ENCODE results near the gene ZYG11B.
"Not testable (repeated sequence)": the region's sequence is repeated elsewhere in the genome, so short reads cannot be mapped to it uniquely, and the experiment has no call there.

Gene ZYG11B

GRCh38 chr1:52686830-52687229, 39.4 kb upstream of the ZYG11B start:
- no peak for TF ChIP-seq POLR2A (IDR thresholded peaks at IDR 0.05; ENCODE audit: low read depth, low read length)
- TF ChIP-seq PAX5 (IDR thresholded peaks at IDR 0.05; ENCODE audit: insufficient read depth, low read length, severe bottlenecking), result no peak
- TF ChIP-seq TAF1 (IDR thresholded peaks at IDR 0.05; ENCODE audit: low read depth, low read length), result no peak
- TF ChIP-seq SPI1 (IDR thresholded peaks at IDR 0.05; ENCODE audit: low read depth, low read length), result no peak
- TF ChIP-seq POLR2AphosphoS5 (IDR thresholded peaks at IDR 0.05; ENCODE audit: low read depth, low read length), result no peak
- no peak for TF ChIP-seq POU2F2 (IDR thresholded peaks at IDR 0.05; ENCODE audit: low read depth, low read length)
- DNase-seq (ENCODE audit: insufficient read length, low spot score) (no peak), FAIRE-seq (no peak)

GRCh38 chr1:52691821-52692220, 34.4 kb upstream of the ZYG11B start:
- DNase-seq (ENCODE audit: insufficient read length, low spot score), result no peak
- TF ChIP-seq TAF1 (IDR thresholded peaks at IDR 0.05; ENCODE audit: low read depth, low read length) (no peak), POLR2A (IDR thresholded peaks at IDR 0.05; ENCODE audit: low read depth, low read length) (no peak), SPI1 (IDR thresholded peaks at IDR 0.05; ENCODE audit: low read depth, low read length) (no peak), PAX5 (IDR thresholded peaks at IDR 0.05; ENCODE audit: insufficient read depth, low read length, severe bottlenecking) (no peak), POLR2AphosphoS5 (IDR thresholded peaks at IDR 0.05; ENCODE audit: low read depth, low read length) (no peak), POU2F2 (IDR thresholded peaks at IDR 0.05; ENCODE audit: low read depth, low read length) (no peak)
- FAIRE-seq, result no peak

- TF ChIP-seq TAF1 (IDR thresholded peaks at IDR 0.05; ENCODE audit: low read depth, low read length), result no peak
- TF ChIP-seq SPI1 (IDR thresholded peaks at IDR 0.05; ENCODE audit: low read depth, low read length), result no peak
- no peak for TF ChIP-seq POU2F2 (IDR thresholded peaks at IDR 0.05; ENCODE audit: low read depth, low read length)
- no peak for TF ChIP-seq PAX5 (IDR thresholded peaks at IDR 0.05; ENCODE audit: insufficient read depth, low read length, severe bottlenecking)
- no peak for TF ChIP-seq POLR2AphosphoS5 (IDR thresholded peaks at IDR 0.05; ENCODE audit: low read depth, low read length)
- TF ChIP-seq POLR2A (IDR thresholded peaks at IDR 0.05; ENCODE audit: low read depth, low read length), result no peak
- FAIRE-seq, result no peak
- DNase-seq (ENCODE audit: insufficient read length, low spot score), result no peak
Observed at GRCh38 chr1:52692697-52693096, 33.6 kb upstream of the ZYG11B start.

- DNase-seq (ENCODE audit: insufficient read length, low spot score); FAIRE-seq: not testable (repeated sequence)
Observed at GRCh38 chr1:52693351-52693750, 32.9 kb upstream of the ZYG11B start.

GRCh38 chr1:52693843-52694242, 32.4 kb upstream of the ZYG11B start:
- no peak for DNase-seq (ENCODE audit: insufficient read length, low spot score)
- no peak for FAIRE-seq
- TF ChIP-seq SPI1 (IDR thresholded peaks at IDR 0.05; ENCODE audit: low read depth, low read length) (peak; percentile 67), TAF1 (IDR thresholded peaks at IDR 0.05; ENCODE audit: low read depth, low read length) (no peak)

GRCh38 chr1:52695627-52696026, 30.6 kb upstream of the ZYG11B start:
- DNase-seq (ENCODE audit: insufficient read length, low spot score) (no peak), FAIRE-seq (no peak)
- TF ChIP-seq POU2F2 (IDR thresholded peaks at IDR 0.05; ENCODE audit: low read depth, low read length), result no peak
- no peak for TF ChIP-seq POLR2A (IDR thresholded peaks at IDR 0.05; ENCODE audit: low read depth, low read length)
- no peak for TF ChIP-seq SPI1 (IDR thresholded peaks at IDR 0.05; ENCODE audit: low read depth, low read length)
- TF ChIP-seq PAX5 (IDR thresholded peaks at IDR 0.05; ENCODE audit: insufficient read depth, low read length, severe bottlenecking), result no peak
- TF ChIP-seq POLR2AphosphoS5 (IDR thresholded peaks at IDR 0.05; ENCODE audit: low read depth, low read length), result no peak
- TF ChIP-seq TAF1 (IDR thresholded peaks at IDR 0.05; ENCODE audit: low read depth, low read length), result no peak

- FAIRE-seq, result peak; percentile 48
- peak; percentile 59 for DNase-seq (ENCODE audit: insufficient read length, low spot score)
- TF ChIP-seq PAX5 (IDR thresholded peaks at IDR 0.05; ENCODE audit: insufficient read depth, low read length, severe bottlenecking) (no peak), POLR2AphosphoS5 (IDR thresholded peaks at IDR 0.05; ENCODE audit: low read depth, low read length) (0 out of 2 replicates have a peak, but pooled peaks have one; percentile 22), SPI1 (IDR thresholded peaks at IDR 0.05; ENCODE audit: low read depth, low read length) (no peak), TAF1 (IDR thresholded peaks at IDR 0.05; ENCODE audit: low read depth, low read length) (peak; percentile 50; the same call in 1 of the 2 replicates), POU2F2 (IDR thresholded peaks at IDR 0.05; ENCODE audit: low read depth, low read length) (no peak), POLR2A (IDR thresholded peaks at IDR 0.05; ENCODE audit: low read depth, low read length) (peak; percentile 44; the same call in 1 of the 2 replicates)
Observed at GRCh38 chr1:52697795-52698674, 28.2 kb upstream of the ZYG11B start, which contains the start of gene COA7. Gene COA7, minus strand, starts transcription at chr1:52698347. Its CDS starts 21 bp downstream, at chr1:52698326.

- TF ChIP-seq PAX5 (IDR thresholded peaks at IDR 0.05; ENCODE audit: insufficient read depth, low read length, severe bottlenecking), result no peak
- no peak for TF ChIP-seq POLR2AphosphoS5 (IDR thresholded peaks at IDR 0.05; ENCODE audit: low read depth, low read length)
- peak; percentile 8; the same call in 1 of the 2 replicates for TF ChIP-seq POU2F2 (IDR thresholded peaks at IDR 0.05; ENCODE audit: low read depth, low read length)
- FAIRE-seq, result peak; percentile 94
- peak; percentile 69 for DNase-seq (ENCODE audit: insufficient read length, low spot score)
Observed at GRCh38 chr1:52702886-52703787, 23.1 kb upstream of the ZYG11B start.

GRCh38 chr1:52706136-52706670, 20.1 kb upstream of the ZYG11B start:
- FAIRE-seq (no peak), DNase-seq (ENCODE audit: insufficient read length, low spot score) (no peak)
- TF ChIP-seq PAX5 (IDR thresholded peaks at IDR 0.05; ENCODE audit: insufficient read depth, low read length, severe bottlenecking), result no peak
- TF ChIP-seq TAF1 (IDR thresholded peaks at IDR 0.05; ENCODE audit: low read depth, low read length), result no peak
- no peak for TF ChIP-seq SPI1 (IDR thresholded peaks at IDR 0.05; ENCODE audit: low read depth, low read length)
- no peak for TF ChIP-seq POLR2AphosphoS5 (IDR thresholded peaks at IDR 0.05; ENCODE audit: low read depth, low read length)
- no peak for TF ChIP-seq POU2F2 (IDR thresholded peaks at IDR 0.05; ENCODE audit: low read depth, low read length)
- TF ChIP-seq POLR2A (IDR thresholded peaks at IDR 0.05; ENCODE audit: low read depth, low read length), result no peak
